K562 (cell line): Measurements from ENCODE around the gene LASP1NB.
A peak's percentile ranks its signal among the peaks of the same experiment; 100 is the strongest.

Source experiments
- BCOR ChIP-seq: fragments of 450-650 bp; IDR thresholded peaks from 2 replicates; pipeline ENCODE4 v1.6.1; 2016
- ESRRA ChIP-seq: fragments of 450-650 bp; IDR thresholded peaks from 2 replicates; pipeline ENCODE4 v1.6.1; 2014; ENCODE audit warnings: low read depth, mild to moderate bottlenecking, moderate library complexity, borderline replicate concordance
- HDAC1 ChIP-seq, 2 experiments: fragments of 450-650 bp; IDR thresholded peaks; 2 replicates each; pipeline ENCODE4 v1.6.1; 2016 to 2017; ENCODE audit warnings: inconsistent platforms in 1 of 2, mild to moderate bottlenecking in 1 of 2, moderate library complexity in 1 of 2
- IRF2 ChIP-seq: sonication (generic); formaldehyde crosslinking; IDR thresholded peaks from 2 replicates; pipeline ENCODE4 v1.8.1; 2022; ENCODE audit warnings: mild to moderate bottlenecking, missing genetic modification reagents
- KAT7 ChIP-seq: sonication (generic); formaldehyde crosslinking; IDR thresholded peaks from 2 replicates; pipeline ENCODE4 v1.8.0; 2022; ENCODE audit warnings: missing genetic modification reagents, mild to moderate bottlenecking, borderline replicate concordance
- MEF2A ChIP-seq: IDR thresholded peaks from 2 replicates; pipeline ENCODE4 v1.6.1; 2011; ENCODE audit warnings: low read depth, mild to moderate bottlenecking, low read length, moderate library complexity; ENCODE audit not compliant: control insufficient read depth
- PHF21A ChIP-seq: fragments of 450-650 bp; IDR thresholded peaks from 2 replicates; pipeline ENCODE4 v1.6.1; 2017; ENCODE audit warnings: low read depth, borderline replicate concordance
- PURB ChIP-seq: sonication (generic); formaldehyde crosslinking; IDR thresholded peaks from 2 replicates; pipeline ENCODE4 v1.9.0; 2021; ENCODE audit warnings: low read depth, mild to moderate bottlenecking, missing genetic modification reagents
- SREBF1 ChIP-seq: fragments of 150-350 bp; IDR thresholded peaks from 2 replicates; pipeline ENCODE4 v1.6.1; 2014; ENCODE audit warnings: antibody characterized with exemption, low read depth, low read length, borderline replicate concordance
- TCF3 ChIP-seq: sonication (generic); formaldehyde crosslinking; IDR thresholded peaks from 2 replicates; pipeline ENCODE4 v1.4.0; 2020; ENCODE audit warnings: mild to moderate bottlenecking, missing genetic modification reagents
- YBX1 ChIP-seq: fragments of 450-650 bp; IDR thresholded peaks from 2 replicates; pipeline ENCODE4 v1.7.1; 2016; ENCODE audit warnings: mild to moderate bottlenecking
- ZEB2 ChIP-seq: fragments of 450-650 bp; IDR thresholded peaks from 2 replicates; pipeline ENCODE4 v1.6.1; 2016
- TF ChIP-seq, protein P1 (sequence below): sonication (generic); formaldehyde crosslinking; IDR thresholded peaks from 2 replicates; pipeline ENCODE4 v1.8.1; 2023; ENCODE audit warnings: mild to moderate bottlenecking, missing genetic modification reagents
- TF ChIP-seq, protein P2 (sequence below), 2 experiments: fragments of 450-650 bp in 1 of 2; sonication (generic) in 1 of 2; formaldehyde crosslinking in 1 of 2; IDR thresholded peaks; 2 replicates each; pipeline versions ENCODE4 v1.7.1 to v1.9.0; 2016 to 2022; ENCODE audit warnings: inconsistent platforms in 1 of 2, mild to moderate bottlenecking in 1 of 2, missing genetic modification reagents in 1 of 2
- TF ChIP-seq, protein P3 (sequence below): fragments of 450-650 bp; IDR thresholded peaks from 2 replicates; pipeline ENCODE4 v1.6.1; 2016; ENCODE audit warnings: mild to moderate bottlenecking

LASP1NB gene

DNA sequence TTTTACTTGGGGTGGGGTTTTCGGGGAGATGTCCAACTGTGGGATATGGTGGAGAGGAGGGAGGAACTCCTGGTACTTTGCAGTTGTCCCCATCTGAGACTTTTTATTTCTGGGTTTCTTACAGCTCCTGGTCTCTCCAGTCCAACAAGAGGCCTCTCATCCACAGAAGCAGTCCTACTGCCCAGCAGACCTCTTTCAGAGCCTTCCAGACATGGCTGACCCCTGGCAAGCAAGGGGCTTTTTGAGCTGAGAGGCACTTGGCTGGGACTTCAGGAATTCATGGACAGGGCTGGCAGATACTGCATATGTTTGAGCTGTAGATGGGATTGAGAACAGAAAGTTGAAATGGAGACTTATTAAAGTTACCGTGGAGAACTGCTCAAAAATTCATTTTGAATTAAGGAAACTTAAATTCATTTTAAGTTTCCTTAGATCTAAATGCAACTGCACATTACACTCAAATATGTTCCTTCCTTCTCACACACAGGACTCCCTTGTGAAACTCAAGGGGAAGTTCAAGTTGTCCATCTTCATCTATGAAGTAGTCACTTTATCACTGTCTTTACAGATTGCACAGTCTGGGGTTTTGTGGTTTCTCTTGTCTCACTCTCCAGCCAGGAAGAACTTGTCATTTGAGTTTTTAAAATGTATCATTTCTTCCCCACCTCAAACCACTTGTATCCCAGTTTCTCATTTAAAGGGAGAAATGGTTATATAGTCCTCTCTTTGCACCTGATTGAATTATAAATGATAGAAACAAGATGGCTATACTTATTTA, 1.1 kb downstream of the LASP1NB start (continued):
- no peak for TF ChIP-seq KAT7 (CRISPR knock-in tag)
- TF ChIP-seq, protein P1, sequence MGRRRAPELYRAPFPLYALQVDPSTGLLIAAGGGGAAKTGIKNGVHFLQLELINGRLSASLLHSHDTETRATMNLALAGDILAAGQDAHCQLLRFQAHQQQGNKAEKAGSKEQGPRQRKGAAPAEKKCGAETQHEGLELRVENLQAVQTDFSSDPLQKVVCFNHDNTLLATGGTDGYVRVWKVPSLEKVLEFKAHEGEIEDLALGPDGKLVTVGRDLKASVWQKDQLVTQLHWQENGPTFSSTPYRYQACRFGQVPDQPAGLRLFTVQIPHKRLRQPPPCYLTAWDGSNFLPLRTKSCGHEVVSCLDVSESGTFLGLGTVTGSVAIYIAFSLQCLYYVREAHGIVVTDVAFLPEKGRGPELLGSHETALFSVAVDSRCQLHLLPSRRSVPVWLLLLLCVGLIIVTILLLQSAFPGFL (CRISPR knock-in tag): no peak
- no peak for TF ChIP-seq YBX1
- TF ChIP-seq TCF3 (CRISPR knock-in tag): peak; percentile 81
- TF ChIP-seq PURB (CRISPR knock-in tag): no peak
- TF ChIP-seq, protein P2, sequence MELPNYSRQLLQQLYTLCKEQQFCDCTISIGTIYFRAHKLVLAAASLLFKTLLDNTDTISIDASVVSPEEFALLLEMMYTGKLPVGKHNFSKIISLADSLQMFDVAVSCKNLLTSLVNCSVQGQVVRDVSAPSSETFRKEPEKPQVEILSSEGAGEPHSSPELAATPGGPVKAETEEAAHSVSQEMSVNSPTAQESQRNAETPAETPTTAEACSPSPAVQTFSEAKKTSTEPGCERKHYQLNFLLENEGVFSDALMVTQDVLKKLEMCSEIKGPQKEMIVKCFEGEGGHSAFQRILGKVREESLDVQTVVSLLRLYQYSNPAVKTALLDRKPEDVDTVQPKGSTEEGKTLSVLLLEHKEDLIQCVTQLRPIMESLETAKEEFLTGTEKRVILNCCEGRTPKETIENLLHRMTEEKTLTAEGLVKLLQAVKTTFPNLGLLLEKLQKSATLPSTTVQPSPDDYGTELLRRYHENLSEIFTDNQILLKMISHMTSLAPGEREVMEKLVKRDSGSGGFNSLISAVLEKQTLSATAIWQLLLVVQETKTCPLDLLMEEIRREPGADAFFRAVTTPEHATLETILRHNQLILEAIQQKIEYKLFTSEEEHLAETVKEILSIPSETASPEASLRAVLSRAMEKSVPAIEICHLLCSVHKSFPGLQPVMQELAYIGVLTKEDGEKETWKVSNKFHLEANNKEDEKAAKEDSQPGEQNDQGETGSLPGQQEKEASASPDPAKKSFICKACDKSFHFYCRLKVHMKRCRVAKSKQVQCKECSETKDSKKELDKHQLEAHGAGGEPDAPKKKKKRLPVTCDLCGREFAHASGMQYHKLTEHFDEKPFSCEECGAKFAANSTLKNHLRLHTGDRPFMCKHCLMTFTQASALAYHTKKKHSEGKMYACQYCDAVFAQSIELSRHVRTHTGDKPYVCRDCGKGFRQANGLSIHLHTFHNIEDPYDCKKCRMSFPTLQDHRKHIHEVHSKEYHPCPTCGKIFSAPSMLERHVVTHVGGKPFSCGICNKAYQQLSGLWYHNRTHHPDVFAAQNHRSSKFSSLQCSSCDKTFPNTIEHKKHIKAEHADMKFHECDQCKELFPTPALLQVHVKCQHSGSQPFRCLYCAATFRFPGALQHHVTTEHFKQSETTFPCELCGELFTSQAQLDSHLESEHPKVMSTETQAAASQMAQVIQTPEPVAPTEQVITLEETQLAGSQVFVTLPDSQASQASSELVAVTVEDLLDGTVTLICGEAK (IDR thresholded peaks at IDR 0.05): no peak
- TF ChIP-seq, protein P2 (CRISPR knock-in tag; IDR thresholded peaks at IDR 0.05): no peak
- TF ChIP-seq ZEB2: no peak
- TF ChIP-seq, protein P3, sequence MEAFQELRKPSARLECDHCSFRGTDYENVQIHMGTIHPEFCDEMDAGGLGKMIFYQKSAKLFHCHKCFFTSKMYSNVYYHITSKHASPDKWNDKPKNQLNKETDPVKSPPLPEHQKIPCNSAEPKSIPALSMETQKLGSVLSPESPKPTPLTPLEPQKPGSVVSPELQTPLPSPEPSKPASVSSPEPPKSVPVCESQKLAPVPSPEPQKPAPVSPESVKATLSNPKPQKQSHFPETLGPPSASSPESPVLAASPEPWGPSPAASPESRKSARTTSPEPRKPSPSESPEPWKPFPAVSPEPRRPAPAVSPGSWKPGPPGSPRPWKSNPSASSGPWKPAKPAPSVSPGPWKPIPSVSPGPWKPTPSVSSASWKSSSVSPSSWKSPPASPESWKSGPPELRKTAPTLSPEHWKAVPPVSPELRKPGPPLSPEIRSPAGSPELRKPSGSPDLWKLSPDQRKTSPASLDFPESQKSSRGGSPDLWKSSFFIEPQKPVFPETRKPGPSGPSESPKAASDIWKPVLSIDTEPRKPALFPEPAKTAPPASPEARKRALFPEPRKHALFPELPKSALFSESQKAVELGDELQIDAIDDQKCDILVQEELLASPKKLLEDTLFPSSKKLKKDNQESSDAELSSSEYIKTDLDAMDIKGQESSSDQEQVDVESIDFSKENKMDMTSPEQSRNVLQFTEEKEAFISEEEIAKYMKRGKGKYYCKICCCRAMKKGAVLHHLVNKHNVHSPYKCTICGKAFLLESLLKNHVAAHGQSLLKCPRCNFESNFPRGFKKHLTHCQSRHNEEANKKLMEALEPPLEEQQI: no peak
- no peak for TF ChIP-seq PHF21A
- peak; percentile 90; the same call in 1 of the 2 replicates for TF ChIP-seq ESRRA
- peak in 1 of 2 experiments; percentile 74; a peak in 2 of 4 replicates for TF ChIP-seq HDAC1 (IDR thresholded peaks at IDR 0.05)
- no peak for TF ChIP-seq IRF2
- TF ChIP-seq BCOR: 0 out of 2 replicates have a peak, but pooled peaks have one; percentile 21
- TF ChIP-seq MEF2A: no peak
- no peak for TF ChIP-seq SREBF1
